Psoas muscle (tissue), 8 donors: ENCODE measurements around the gene PEX11G. TPM values are rescaled to one million over a fixed set of nuclear protein-coding genes. Genes with fewer than 3 reads are reported as not detected.

Experiments used
- ATAC-seq, 4 donors: fragments of 200-7000 bp; cut with Tn5 transposase; one replicate each; pipeline ENCODE4 v1.9.1; 2020; ENCODE audit warnings: moderate library complexity in 3 of 4, mild to moderate bottlenecking in 2 of 4
- DNase-seq, 2 donors: peaks; one replicate each; pipeline ENCODE4 v3.0.0-alpha.2; 2020
- H3K27ac ChIP-seq: fragments of 200-600 bp; one replicate; pipeline ENCODE4 v1.8.0; 2022
- H3K27me3 ChIP-seq, 3 donors: fragments of 200-600 bp in 1 of 3; one replicate each; pipeline versions ENCODE4 v1.6.1 to v1.8.0; 2013 to 2022; ENCODE audit warnings: low read length in 2 of 3, mild to moderate bottlenecking in 2 of 3, moderate library complexity in 1 of 3; ENCODE audit not compliant: insufficient read depth in 3 of 3
- H3K36me3 ChIP-seq, 2 donors: fragments of 200-600 bp in 1 of 2; one replicate each; pipeline versions ENCODE4 v1.6.1 to v1.8.0; 2013 to 2022; ENCODE audit warnings: low read depth in 1 of 2, mild to moderate bottlenecking in 1 of 2, moderate library complexity in 1 of 2; ENCODE audit not compliant: insufficient read depth in 1 of 2
- H3K4me1 ChIP-seq: fragments of 200-600 bp; one replicate; pipeline ENCODE4 v1.8.0; 2022
- H3K4me3 ChIP-seq: fragments of 200-600 bp; one replicate; pipeline ENCODE4 v1.8.0; 2022; ENCODE audit warnings: mild to moderate bottlenecking
- H3K9me3 ChIP-seq: fragments of 200-600 bp; one replicate; pipeline ENCODE4 v1.8.0; 2022
- CTCF ChIP-seq: fragments of 200-600 bp; IDR thresholded peaks from one replicate; pipeline ENCODE4 v1.8.0; 2022; ENCODE audit warnings: antibody characterized with exemption
- WGBS, 3 donors: extraction: QIAGEN DNeasy Blood & Tissue Kit; methylation state at CpG; one replicate each; pipeline versions ENCODE4 v1.1.6 to v1.1.7; 2013; 5-methylcytosine and 5-hydroxymethylcytosine counted together
- intact Hi-C, 2 donors: fragments of 100-400 bp; cut with DNase I; formaldehyde crosslinking; loops; one replicate each; pipeline versions ENCODE4 v1.11.0 to v1.14.2; 2022
- polyA plus RNA-seq, 3 donors: library from polyadenylated mRNA; stranded (reverse); fragments of 200-250 nt; gene quantifications; one replicate each; pipeline ENCODE4 v1.2.3, GENCODE V29; 2013
- total RNA-seq, 4 donors: library from RNA; stranded (reverse); fragmentation: NEBNext Ultra II Directional in 2 of 4; extraction: Animal tissue kit (Norgen Biotek cat#: 25700) in 2 of 4; gene quantifications; one replicate each; pipeline versions ENCODE4 v1.2.1 to v1.2.4, GENCODE V29; 2021 to 2023
- donor health status: healthy with polysubstance abuse.
- donor health status: DM: no; HTN: no; CAD: no; lungs with moderate emphysema.
- donor health status: Bipolar disorder and iron deficiency.
- donor health status: healthy.
- donor health status: DM: yes; HTN: yes; CAD: no.
- donor health status: DM: no; HTN: no; CAD: no.
- donor health status: DM: no; HTN: no; CAD: no.
- donor health status: DM: yes; HTN: yes; CAD: no.

Gene PEX11G
- total and polyA plus RNA-seq, 7 donors = 1.0 to 1.4 (median 1.1) TPM

GRCh38 chr19:7512400-7512851 lies 23.6 kb upstream of the PEX11G start:
- Histone ChIP-seq H3K27ac (no peak overlapping the region), H3K36me3 (no peaks in the 10 kb centered on the region), H3K27me3 (no peaks in the 10 kb centered on the region), H3K9me3 (no peaks in the 10 kb centered on the region), H3K4me3 (no peak overlapping the region), H3K4me1 (peaks cover 7% of the 10 kb centered on the region)
- DNase-seq (no peak), ATAC-seq (no peak)
- TF ChIP-seq CTCF = no peak
- intact Hi-C loops = no loop called here
- WGBS, 3 donors = 40 to 47% (median 43%) methylated on average over 6 of the region's 6 CpGs

- Histone ChIP-seq H3K4me1 (peaks cover 5% of the 10 kb centered on the region), H3K9me3 (no peaks in the 10 kb centered on the region), H3K4me3 (no peak overlapping the region), H3K27ac (no peak overlapping the region), H3K36me3 (no peaks in the 10 kb centered on the region), H3K27me3 (peaks cover 0 to 10% (median 0%) of the 10 kb centered on the region in 3 donors)
- no peak for ATAC-seq
- WGBS, 3 donors = 11 to 43% (median 37%) methylated on average over 3 of the region's 3 CpGs
- TF ChIP-seq CTCF = no peak
- intact Hi-C loops = no loop called here
- DNase-seq = no peak
Measured at GRCh38 chr19:7509625-7510024, 20.8 kb upstream of the PEX11G start.

DNA sequence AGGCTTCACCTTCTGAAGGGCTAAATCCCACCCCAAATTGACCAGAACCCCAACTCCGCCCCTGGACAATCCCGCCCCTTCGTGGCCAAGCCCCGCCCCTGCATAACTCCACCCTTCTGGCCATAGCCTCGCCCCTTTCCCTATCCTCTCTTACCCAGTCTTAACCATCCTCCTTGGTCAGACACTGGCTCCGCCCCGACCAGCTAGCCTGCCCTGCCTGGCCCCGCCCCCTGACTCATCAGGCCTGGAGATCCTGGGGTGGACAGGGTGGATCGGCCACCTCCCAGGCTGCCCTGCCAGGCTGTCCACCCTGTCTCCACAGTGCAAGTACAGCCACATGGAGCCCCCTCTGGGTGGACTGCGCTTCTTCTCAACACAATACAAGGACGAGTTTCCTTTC lies 19.0 kb upstream of the PEX11G start:
- H3K9me3 ChIP-seq = no peaks in the 10 kb centered on the region
- intact Hi-C loops = no loop called here
- DNase-seq (peak; percentile 83 to 87), ATAC-seq (peak; percentile 67 to 80 (median 77))
- peaks cover 5% of the 10 kb centered on the region for H3K4me1 ChIP-seq
- no peak overlapping the region for H3K4me3 ChIP-seq
- H3K27me3 ChIP-seq = peaks cover 0 to 21% (median 0%) of the 10 kb centered on the region in 3 donors
- no peak overlapping the region for H3K27ac ChIP-seq
- TF ChIP-seq CTCF = no peak
- WGBS, 3 donors = 39 to 42% (median 42%) methylated on average over 9 to 11 of the region's 11 CpGs
- H3K36me3 ChIP-seq = no peaks in the 10 kb centered on the region

DNA sequence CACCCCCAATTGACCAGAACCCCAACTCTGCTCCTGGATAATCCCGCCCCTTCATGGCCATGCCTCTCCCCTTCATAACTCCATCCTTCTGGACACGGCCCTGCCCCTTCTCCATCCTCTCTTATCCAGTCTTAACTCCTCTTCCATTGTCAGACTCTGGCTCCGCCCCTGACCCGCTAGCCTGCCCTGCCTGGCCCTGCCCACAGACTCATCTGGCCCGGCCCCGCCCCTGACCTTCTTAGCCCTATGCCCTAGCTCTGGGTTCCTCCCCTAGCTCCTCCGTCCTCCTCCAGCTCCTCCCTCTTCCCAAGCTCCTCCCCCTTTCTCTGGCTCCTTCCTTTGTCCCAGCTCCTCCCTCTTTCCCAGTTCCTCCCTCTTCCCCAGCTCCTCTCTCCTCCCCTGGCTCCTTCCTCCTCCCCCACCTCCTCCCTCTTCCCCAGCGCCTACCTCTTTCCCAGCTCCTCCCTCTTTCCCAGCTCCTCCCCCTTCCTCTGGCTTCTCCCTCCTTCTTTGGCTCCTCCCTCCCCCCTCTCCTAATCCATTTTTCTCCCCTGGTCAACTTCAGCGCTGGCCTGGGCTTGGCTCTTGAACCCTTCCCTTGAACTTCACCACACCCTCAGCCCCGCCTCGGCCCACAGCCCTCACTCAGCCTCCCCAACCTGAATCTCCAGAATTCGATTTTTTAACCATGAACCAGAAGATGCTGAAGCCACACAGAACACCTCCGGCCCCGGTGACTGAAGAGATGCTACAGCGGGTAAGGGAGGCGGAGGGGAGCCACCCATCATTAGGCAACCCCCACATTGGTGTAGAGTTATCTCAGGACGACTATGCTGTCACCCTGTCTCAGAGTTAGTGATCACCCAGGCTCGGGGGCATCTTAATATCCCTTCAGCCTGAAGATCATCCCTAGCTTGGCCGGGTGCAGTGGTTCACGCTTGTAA lies 17.8 kb upstream of the PEX11G start:
- DNase-seq = peak; percentile 85 to 89
- peak; percentile 80 to 88 (median 83) for ATAC-seq
- intact Hi-C loops = no loop called here
- no peaks in the 10 kb centered on the region for H3K9me3 ChIP-seq
- H3K4me3 ChIP-seq = no peak overlapping the region
- no peaks in the 10 kb centered on the region for H3K36me3 ChIP-seq
- WGBS, 3 donors = 44 to 50% (median 44%) methylated on average over 19 to 20 of the region's 20 CpGs
- H3K27ac ChIP-seq = no peak overlapping the region
- peaks cover 5% of the 10 kb centered on the region for H3K4me1 ChIP-seq
- H3K27me3 ChIP-seq = peaks cover 0 to 33% (median 0%) of the 10 kb centered on the region in 3 donors
- TF ChIP-seq CTCF = no peak
